Colonic mucosa (tissue), 4 donors: Measurements from ENCODE around the gene SLC25A36. TPM values are rescaled to one million over a fixed set of nuclear protein-coding genes. Genes with fewer than 3 reads are reported as not detected.

Experiments
- DNase-seq: peaks from one replicate; pipeline ENCODE4 v3.0.0-alpha.2; 2020
- H3K27ac ChIP-seq: fragments of 200-600 bp; one replicate; pipeline ENCODE4 v1.8.0; 2021
- H3K27me3 ChIP-seq: fragments of 200-600 bp; one replicate; pipeline ENCODE4 v1.8.0; 2021
- H3K36me3 ChIP-seq: fragments of 200-600 bp; one replicate; pipeline ENCODE4 v1.8.0; 2021
- H3K4me1 ChIP-seq: fragments of 200-600 bp; one replicate; pipeline ENCODE4 v1.8.0; 2021; ENCODE audit warnings: mild to moderate bottlenecking
- H3K4me3 ChIP-seq: fragments of 200-600 bp; one replicate; pipeline ENCODE4 v1.8.0; 2021
- H3K9ac ChIP-seq, 2 donors: one replicate each; pipeline ENCODE4 v1.7.0; 2013; ENCODE audit warnings: control low read depth in 2 of 2, low read depth in 2 of 2, low read length in 2 of 2
- H3K9me3 ChIP-seq: fragments of 200-600 bp; one replicate; pipeline ENCODE4 v1.8.0; 2021
- intact Hi-C: fragments of 100-400 bp; cut with DNase I; formaldehyde crosslinking; loops from one replicate; pipeline ENCODE4 v1.14.1; 2022
- total RNA-seq, 2 donors: library from RNA; stranded (reverse); fragmentation: NEBNext Ultra II Directional in 1 of 2; extraction: Animal tissue kit (Norgen Biotek cat#: 25700) in 1 of 2; gene quantifications; one replicate each; pipeline ENCODE4 v1.2.1, GENCODE V29; 2021
- TF ChIP-seq, protein P1 (sequence below): fragments of 200-600 bp; IDR thresholded peaks from one replicate; pipeline ENCODE4 v1.8.0; 2022; ENCODE audit warnings: antibody characterized with exemption, mild to moderate bottlenecking
- donor health status: healthy.
- donor health status: DM: no; HTN: no; CAD: no.
- donor health status: DM: no; HTN: no; CAD: no.

SLC25A36 gene
- total RNA-seq, 2 donors from 2014 or later: 38.1 to 67.5 TPM

DNA sequence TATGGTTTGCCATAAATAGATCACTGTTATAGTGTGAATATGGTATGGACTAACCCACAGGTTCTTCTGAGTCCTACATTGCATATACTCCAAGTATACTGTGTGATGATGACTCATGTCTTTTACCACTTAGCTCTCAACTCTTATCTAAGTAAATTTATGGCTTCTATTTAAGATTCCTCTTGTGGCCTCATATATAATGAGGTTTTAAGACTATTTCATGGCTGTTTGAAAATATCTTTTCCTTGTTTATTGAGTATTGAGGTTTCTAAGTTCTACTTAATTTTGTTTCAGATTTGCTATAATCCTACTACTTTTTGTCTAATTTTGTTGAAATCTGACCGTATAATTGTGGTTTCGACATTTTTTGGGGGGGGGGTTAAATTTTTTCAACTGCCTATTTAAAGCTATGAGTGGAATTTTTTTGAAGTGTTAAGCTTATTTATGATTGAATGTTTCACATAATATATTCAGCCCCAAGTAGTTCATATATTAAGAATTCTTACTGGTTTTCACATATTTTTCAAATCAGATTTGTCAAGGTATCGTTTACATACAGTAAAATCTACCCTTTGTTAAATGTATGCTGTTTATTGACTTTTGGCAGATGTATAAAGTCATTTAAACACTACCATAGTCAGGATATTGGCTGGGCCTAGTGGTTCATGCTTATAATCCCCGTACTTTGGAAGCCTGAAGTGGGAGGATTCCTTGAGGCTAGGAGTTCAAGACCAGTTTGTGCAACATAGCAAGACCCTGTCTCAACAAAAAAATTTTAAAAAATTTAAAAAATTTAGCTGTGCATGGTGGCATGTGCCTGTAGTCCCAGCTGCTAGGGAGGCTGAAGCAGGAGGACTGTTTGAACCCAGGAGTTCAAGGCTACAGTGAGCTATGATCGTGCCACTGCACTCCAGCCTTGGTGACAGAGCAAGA, 11.7 kb downstream of the SLC25A36 start:
- TF ChIP-seq, protein P1, sequence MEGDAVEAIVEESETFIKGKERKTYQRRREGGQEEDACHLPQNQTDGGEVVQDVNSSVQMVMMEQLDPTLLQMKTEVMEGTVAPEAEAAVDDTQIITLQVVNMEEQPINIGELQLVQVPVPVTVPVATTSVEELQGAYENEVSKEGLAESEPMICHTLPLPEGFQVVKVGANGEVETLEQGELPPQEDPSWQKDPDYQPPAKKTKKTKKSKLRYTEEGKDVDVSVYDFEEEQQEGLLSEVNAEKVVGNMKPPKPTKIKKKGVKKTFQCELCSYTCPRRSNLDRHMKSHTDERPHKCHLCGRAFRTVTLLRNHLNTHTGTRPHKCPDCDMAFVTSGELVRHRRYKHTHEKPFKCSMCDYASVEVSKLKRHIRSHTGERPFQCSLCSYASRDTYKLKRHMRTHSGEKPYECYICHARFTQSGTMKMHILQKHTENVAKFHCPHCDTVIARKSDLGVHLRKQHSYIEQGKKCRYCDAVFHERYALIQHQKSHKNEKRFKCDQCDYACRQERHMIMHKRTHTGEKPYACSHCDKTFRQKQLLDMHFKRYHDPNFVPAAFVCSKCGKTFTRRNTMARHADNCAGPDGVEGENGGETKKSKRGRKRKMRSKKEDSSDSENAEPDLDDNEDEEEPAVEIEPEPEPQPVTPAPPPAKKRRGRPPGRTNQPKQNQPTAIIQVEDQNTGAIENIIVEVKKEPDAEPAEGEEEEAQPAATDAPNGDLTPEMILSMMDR: no peak
- Histone ChIP-seq H3K36me3 (no peaks in the 10 kb centered on the region), H3K27me3 (no peaks in the 10 kb centered on the region), H3K9ac (no peak overlapping the region), H3K27ac (no peak overlapping the region), H3K9me3 (no peaks in the 10 kb centered on the region), H3K4me1 (peaks cover 10% of the 10 kb centered on the region), H3K4me3 (no peak overlapping the region)
- no peak for DNase-seq
- intact Hi-C loops: no loop called here

- H3K4me3 ChIP-seq: no peak overlapping the region
- H3K27me3 ChIP-seq: no peaks in the 10 kb centered on the region
- no peaks in the 10 kb centered on the region for H3K9me3 ChIP-seq
- intact Hi-C loops: no loop called here
- no peak overlapping the region for H3K9ac ChIP-seq
- peaks cover 10% of the 10 kb centered on the region for H3K4me1 ChIP-seq
- no peak overlapping the region for H3K27ac ChIP-seq
- no peaks in the 10 kb centered on the region for H3K36me3 ChIP-seq
- no peak for DNase-seq
- TF ChIP-seq, protein P1: no peak
Observed at GRCh38 chr3:140954576-140954975, 12.9 kb downstream of the SLC25A36 start.

GRCh38 chr3:140955645-140956044, 14.0 kb downstream of the SLC25A36 start:
- Histone ChIP-seq H3K4me3 (no peak overlapping the region), H3K9ac (no peak overlapping the region), H3K9me3 (no peaks in the 10 kb centered on the region), H3K27ac (no peak overlapping the region), H3K27me3 (no peaks in the 10 kb centered on the region), H3K4me1 (peaks cover 10% of the 10 kb centered on the region), H3K36me3 (peaks cover 3% of the 10 kb centered on the region)
- TF ChIP-seq, protein P1: no peak
- intact Hi-C loops: no loop called here
- DNase-seq: no peak

- DNase-seq: no peak
- Histone ChIP-seq H3K27ac (no peak overlapping the region), H3K9ac (no peak overlapping the region), H3K4me3 (no peak overlapping the region), H3K27me3 (no peaks in the 10 kb centered on the region), H3K36me3 (peaks cover 3% of the 10 kb centered on the region), H3K4me1 (peaks cover 10% of the 10 kb centered on the region), H3K9me3 (no peaks in the 10 kb centered on the region)
- TF ChIP-seq, protein P1: no peak
- intact Hi-C loops: no loop called here
Observed at GRCh38 chr3:140956058-140956835, 14.6 kb downstream of the SLC25A36 start.

DNA sequence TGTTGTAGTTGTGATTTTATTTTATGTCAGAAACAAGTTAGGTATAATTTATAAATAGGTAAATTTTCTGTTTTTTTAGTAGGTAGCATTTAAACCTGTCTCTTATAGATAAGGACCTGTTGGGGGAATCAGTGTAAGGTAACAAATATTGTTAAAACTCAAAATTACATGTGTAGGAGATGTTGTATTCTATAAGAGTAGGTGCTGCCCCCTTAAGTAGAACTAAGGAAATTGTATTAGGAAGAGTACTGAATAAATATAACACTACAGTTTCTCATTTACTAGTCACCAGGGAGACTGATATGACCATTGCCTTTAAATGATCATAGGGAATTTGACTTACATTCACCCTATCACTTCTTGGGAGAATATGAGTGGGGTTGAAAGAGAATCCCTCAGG, 31.2 kb downstream of the SLC25A36 start:
- Histone ChIP-seq H3K4me3 (no peak overlapping the region), H3K4me1 (no peaks in the 10 kb centered on the region), H3K27ac (no peak overlapping the region), H3K27me3 (no peaks in the 10 kb centered on the region), H3K9me3 (no peaks in the 10 kb centered on the region), H3K36me3 (no peaks in the 10 kb centered on the region), H3K9ac (no peak overlapping the region)
- intact Hi-C loops: loop anchor here (10.0 kb wide), 1 partner anchor 48 kb away; no protein-coding TSS in a partner anchor
- no peak for DNase-seq
- TF ChIP-seq, protein P1: no peak
